Endodermal cell (in vitro differentiated cells): ENCODE data around the gene LIN28A. TPM values are rescaled to one million over a fixed set of nuclear protein-coding genes. Genes with fewer than 3 reads are reported as not detected.

ENCODE experiments used
- DNase-seq: peaks from one replicate; pipeline ENCODE4 v3.0.0-alpha.2; 2017
- H3K27ac ChIP-seq: 2 replicates; pipeline ENCODE4 v1.5.1; 2013; ENCODE audit warnings: mild to moderate bottlenecking, low read depth, low read length, moderate library complexity
- H3K27me3 ChIP-seq: 2 replicates; pipeline ENCODE4 v1.6.1; 2013; ENCODE audit warnings: mild to moderate bottlenecking, low read length, moderate library complexity; ENCODE audit not compliant: insufficient read depth, control insufficient read depth, poor library complexity, severe bottlenecking
- H3K36me3 ChIP-seq: 2 replicates; pipeline ENCODE4 v1.7.0; 2013; ENCODE audit warnings: mild to moderate bottlenecking, low read length, moderate library complexity; ENCODE audit not compliant: control insufficient read depth, insufficient read depth
- H3K4me1 ChIP-seq: one replicate; pipeline ENCODE4 v1.7.0; 2013; ENCODE audit warnings: low read length; ENCODE audit not compliant: control insufficient read depth, insufficient read depth
- H3K4me3 ChIP-seq: 2 replicates; pipeline ENCODE4 v1.5.1; 2013; ENCODE audit warnings: mild to moderate bottlenecking, low read length, moderate library complexity
- H3K9ac ChIP-seq: 2 replicates; pipeline ENCODE4 v1.6.1; 2013; ENCODE audit warnings: mild to moderate bottlenecking, low read length, moderate library complexity; ENCODE audit not compliant: poor library complexity, severe bottlenecking; ENCODE audit errors: extremely low read depth
- H3K9me3 ChIP-seq: 2 replicates; pipeline ENCODE4 v1.6.1; 2013; ENCODE audit warnings: mild to moderate bottlenecking, low read length, moderate library complexity; ENCODE audit not compliant: control insufficient read depth
- H3K27ac Mint-ChIP-seq: 2 replicates; pipeline ENCODE4 v1.8.0; 2020; ENCODE audit warnings: mixed read lengths
- H3K27me3 Mint-ChIP-seq: 2 replicates; pipeline ENCODE4 v1.8.0; 2021; ENCODE audit warnings: mild to moderate bottlenecking, mixed read lengths; ENCODE audit not compliant: insufficient read depth
- H3K36me3 Mint-ChIP-seq: 2 replicates; pipeline ENCODE4 v1.8.0; 2020; ENCODE audit warnings: low read depth, mixed read lengths
- H3K4me1 Mint-ChIP-seq: 2 replicates; pipeline ENCODE4 v1.8.0; 2020; ENCODE audit warnings: mixed read lengths
- H3K4me3 Mint-ChIP-seq: 2 replicates; pipeline ENCODE4 v1.8.0; 2020; ENCODE audit warnings: mild to moderate bottlenecking, moderate library complexity, mixed read lengths
- H3K9me3 Mint-ChIP-seq: 2 replicates; pipeline ENCODE4 v1.8.0; 2020; ENCODE audit warnings: mild to moderate bottlenecking, mixed read lengths
- WGBS, 2 experiments: methylation state at CpG; one replicate each; pipeline versions ENCODE4 v1.1.5 to v1.1.7; 2013; ENCODE audit warnings: missing lambda C conversion rate in 2 of 2, mixed read lengths in 1 of 2; ENCODE audit not compliant: insufficient coverage in 1 of 2, insufficient read length in 1 of 2; 5-methylcytosine and 5-hydroxymethylcytosine counted together
- long read RNA-seq, 4 experiments: library from polyadenylated mRNA in 2 of 4; library from RNA in 1 of 4; library from capped mRNA in 1 of 4; stranded (forward) in 3 of 4; unstranded in 1 of 4; transcript quantifications; one replicate each; pipeline ENCODE4 v2.0.0, GENCODE V29; 2020 to 2021; ENCODE audit warnings: inconsistent platforms in 1 of 4
- polyA plus RNA-seq, 2 experiments: library from polyadenylated mRNA; stranded (reverse); fragments of 50-300 nt; gene quantifications; one replicate each; pipeline ENCODE4 v1.2.3, GENCODE V29; 2013
- total RNA-seq, 2 donors: library from RNA; stranded (reverse); fragmentation: NEBNext Ultra II Directional in 1 of 2; extraction: Animal tissue kit (Norgen Biotek cat#: 25700) in 1 of 2; gene quantifications; 2 replicates in 1 of 2; 3 replicates in 1 of 2; pipeline ENCODE4 v1.2.1, GENCODE V29; 2021
- TF ChIP-seq, protein P1 (sequence below): fragments of 200-600 bp; sonication (generic); conservative IDR thresholded peaks from 2 replicates; pipeline ENCODE4 v1.5.0; 2021; ENCODE audit warnings: antibody characterized with exemption, mild to moderate bottlenecking

The LIN28A gene, protein sequence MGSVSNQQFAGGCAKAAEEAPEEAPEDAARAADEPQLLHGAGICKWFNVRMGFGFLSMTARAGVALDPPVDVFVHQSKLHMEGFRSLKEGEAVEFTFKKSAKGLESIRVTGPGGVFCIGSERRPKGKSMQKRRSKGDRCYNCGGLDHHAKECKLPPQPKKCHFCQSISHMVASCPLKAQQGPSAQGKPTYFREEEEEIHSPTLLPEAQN
- total RNA-seq: 1,000 to 10,000 TPM in 1 of 2 donors, 100 to 1,000 TPM in 1; 867 to 1,041 TPM
- polyA plus RNA-seq (2013, experiment 1 of 2): 195 TPM
- polyA plus RNA-seq (2013, experiment 2 of 2): 199 TPM
- long read RNA-seq, experiment 1, full-length matches to known transcripts: 19 of 149 reads
- long read RNA-seq, experiment 1, partial matches to known transcripts: 130 of 149 reads
- long read RNA-seq, experiment 1, other reads (novel, unspliced or antisense): 0 of 149 reads
- long read RNA-seq, experiment 2, full-length matches to known transcripts: 127 of 536 reads
- long read RNA-seq, experiment 2, partial matches to known transcripts: 138 of 536 reads
- long read RNA-seq, experiment 2, other reads (novel, unspliced or antisense): 271 of 536 reads
- long read RNA-seq, experiment 3, full-length matches to known transcripts: 222 of 1,341 reads
- long read RNA-seq, experiment 3, partial matches to known transcripts: 65 of 1,341 reads
- long read RNA-seq, experiment 3, other reads (novel, unspliced or antisense): 1,054 of 1,341 reads
- long read RNA-seq, experiment 4, full-length matches to known transcripts: 6 of 35 reads
- long read RNA-seq, experiment 4, partial matches to known transcripts: 15 of 35 reads
- long read RNA-seq, experiment 4, other reads (novel, unspliced or antisense): 14 of 35 reads

DNA sequence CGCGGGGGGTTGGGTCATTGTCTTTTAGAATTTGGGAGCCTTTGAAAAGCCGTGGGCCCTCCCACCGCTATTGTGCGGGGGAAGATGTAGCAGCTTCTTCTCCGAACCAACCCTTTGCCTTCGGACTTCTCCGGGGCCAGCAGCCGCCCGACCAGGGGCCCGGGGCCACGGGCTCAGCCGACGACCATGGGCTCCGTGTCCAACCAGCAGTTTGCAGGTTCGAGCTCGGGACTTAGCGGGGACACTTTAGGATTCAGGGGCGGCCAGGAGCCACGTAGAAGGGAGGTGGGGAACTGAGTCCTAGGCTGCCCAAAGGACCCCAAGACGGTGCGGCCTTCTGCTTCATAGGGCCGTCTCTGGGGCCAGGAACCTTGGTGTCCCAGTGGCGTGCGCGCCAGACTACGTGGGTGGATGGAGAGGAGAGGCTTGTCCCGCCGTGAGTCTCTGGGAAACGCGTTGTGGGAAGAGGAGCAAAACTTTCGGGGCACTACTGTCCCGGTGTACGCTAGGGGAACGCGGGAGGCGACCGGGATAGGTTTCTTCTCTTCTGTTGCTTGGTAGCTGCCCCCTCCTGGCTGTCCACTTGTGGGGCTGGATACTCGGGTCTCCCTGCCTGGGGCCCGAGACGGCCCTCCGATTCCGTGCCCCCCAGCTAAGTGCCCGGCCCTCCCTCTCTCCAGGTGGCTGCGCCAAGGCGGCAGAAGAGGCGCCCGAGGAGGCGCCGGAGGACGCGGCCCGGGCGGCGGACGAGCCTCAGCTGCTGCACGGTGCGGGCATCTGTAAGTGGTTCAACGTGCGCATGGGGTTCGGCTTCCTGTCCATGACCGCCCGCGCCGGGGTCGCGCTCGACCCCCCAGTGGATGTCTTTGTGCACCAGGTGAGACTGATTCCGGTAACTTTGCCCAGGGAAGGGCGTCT, at the start of gene LIN28A:
Gene LIN28A, plus strand, starts transcription at position 112 of the 918 bp plus-strand sequence. Its CDS starts 75 bp downstream, at position 187.
- no peaks in the 10 kb centered on the region for H3K27me3 ChIP-seq
- peak within 1 kb of the TSS; percentile 98 for H3K27ac Mint-ChIP-seq
- H3K36me3 ChIP-seq: peaks cover 43% of the 10 kb centered on the region
- peak; percentile 75 for DNase-seq
- peaks cover 45% of the 10 kb centered on the region for H3K36me3 Mint-ChIP-seq
- peak within 1 kb of the TSS; percentile 99 for H3K4me3 Mint-ChIP-seq
- peaks cover 42% of the 10 kb centered on the region for H3K4me1 Mint-ChIP-seq
- peak within 1 kb of the TSS; percentile 91 for H3K27ac ChIP-seq
- TF ChIP-seq, protein P1, sequence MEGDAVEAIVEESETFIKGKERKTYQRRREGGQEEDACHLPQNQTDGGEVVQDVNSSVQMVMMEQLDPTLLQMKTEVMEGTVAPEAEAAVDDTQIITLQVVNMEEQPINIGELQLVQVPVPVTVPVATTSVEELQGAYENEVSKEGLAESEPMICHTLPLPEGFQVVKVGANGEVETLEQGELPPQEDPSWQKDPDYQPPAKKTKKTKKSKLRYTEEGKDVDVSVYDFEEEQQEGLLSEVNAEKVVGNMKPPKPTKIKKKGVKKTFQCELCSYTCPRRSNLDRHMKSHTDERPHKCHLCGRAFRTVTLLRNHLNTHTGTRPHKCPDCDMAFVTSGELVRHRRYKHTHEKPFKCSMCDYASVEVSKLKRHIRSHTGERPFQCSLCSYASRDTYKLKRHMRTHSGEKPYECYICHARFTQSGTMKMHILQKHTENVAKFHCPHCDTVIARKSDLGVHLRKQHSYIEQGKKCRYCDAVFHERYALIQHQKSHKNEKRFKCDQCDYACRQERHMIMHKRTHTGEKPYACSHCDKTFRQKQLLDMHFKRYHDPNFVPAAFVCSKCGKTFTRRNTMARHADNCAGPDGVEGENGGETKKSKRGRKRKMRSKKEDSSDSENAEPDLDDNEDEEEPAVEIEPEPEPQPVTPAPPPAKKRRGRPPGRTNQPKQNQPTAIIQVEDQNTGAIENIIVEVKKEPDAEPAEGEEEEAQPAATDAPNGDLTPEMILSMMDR: no peak
- WGBS, 2 experiments: 0% methylated on average over 27 to 70 of the region's 70 CpGs
- H3K9me3 ChIP-seq: no peaks in the 10 kb centered on the region
- H3K9ac ChIP-seq: peak within 1 kb of the TSS; percentile 99
- H3K4me1 ChIP-seq: peaks cover 5% of the 10 kb centered on the region
- H3K4me3 ChIP-seq: peak within 1 kb of the TSS; percentile 99
- peaks cover 2% of the 10 kb centered on the region for H3K27me3 Mint-ChIP-seq
- H3K9me3 Mint-ChIP-seq: no peaks in the 10 kb centered on the region

DNA sequence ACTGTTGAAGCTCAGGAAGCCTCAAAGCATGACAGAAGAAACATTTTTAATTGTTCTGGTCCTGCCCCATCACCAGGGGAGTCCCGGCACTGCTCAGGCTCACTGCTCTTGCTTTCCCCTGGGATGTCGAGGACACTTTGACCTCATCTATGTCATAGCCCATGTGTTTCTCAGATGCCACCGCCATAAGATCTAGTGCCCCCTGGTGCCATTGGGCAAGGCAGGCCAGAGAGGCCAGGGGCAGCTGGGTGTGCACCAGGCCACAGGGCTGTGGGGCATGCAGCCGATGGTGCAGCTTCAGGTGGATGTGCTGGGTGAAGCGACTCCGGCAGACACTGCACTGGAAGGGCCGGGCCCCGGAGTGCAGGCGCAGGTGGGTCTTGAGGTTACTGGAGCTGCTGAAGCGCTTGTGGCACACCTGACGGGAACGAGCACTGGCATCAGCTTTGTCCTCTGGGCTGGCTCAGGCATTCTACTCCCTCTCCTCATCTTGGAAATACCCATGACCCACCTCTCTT, 49.0 kb upstream of the LIN28A start:
- no peaks in the 10 kb centered on the region for H3K36me3 Mint-ChIP-seq
- 89 to 96% methylated on average over 10 to 12 of the region's 12 CpGs for WGBS, 2 experiments
- H3K4me1 Mint-ChIP-seq: peaks cover 17% of the 10 kb centered on the region

More for the DNA sequence above, 49.0 kb upstream of the LIN28A start:
- H3K36me3 ChIP-seq: no peaks in the 10 kb centered on the region
- Mint-ChIP-seq H3K4me3 (no peak overlapping the region), H3K27me3 (peaks cover 80% of the 10 kb centered on the region), H3K9me3 (no peaks in the 10 kb centered on the region), H3K27ac (no peak overlapping the region)
- H3K27me3 ChIP-seq: peaks cover 44% of the 10 kb centered on the region
- TF ChIP-seq, protein P1: no peak
- no peak for DNase-seq
- no peak overlapping the region for H3K4me3 ChIP-seq
- no peaks in the 10 kb centered on the region for H3K9me3 ChIP-seq
- no peak overlapping the region for H3K27ac ChIP-seq
- peaks cover 4% of the 10 kb centered on the region for H3K4me1 ChIP-seq
- no peak overlapping the region for H3K9ac ChIP-seq
